Erythroblast (primary cell): Measurements from ENCODE around the gene EDN3.

Experiments used
- DNase-seq, 2 experiments: peaks; one replicate each; lab custom pipeline; 2025; lab: John Stamatoyannopoulos, UW
- GATA1 ChIP-seq: IDR thresholded peaks from 2 replicates; pipeline ENCODE4 v1.6.1; 2011; ENCODE audit warnings: low read depth, mild to moderate bottlenecking, control low read depth, low read length, moderate library complexity
- POLR2A ChIP-seq: IDR thresholded peaks from 2 replicates; pipeline ENCODE4 v1.6.1; 2011; ENCODE audit warnings: mild to moderate bottlenecking, low read length

The EDN3 gene

GRCh38 chr20:59291740-59292383, 8.5 kb upstream of the EDN3 start:
- DNase-seq: no peak
- no peak for TF ChIP-seq GATA1
- no peak for TF ChIP-seq POLR2A

- DNase-seq: no peak
- TF ChIP-seq GATA1 (no peak), POLR2A (no peak)
Measured at GRCh38 chr20:59295531-59295930, 4.9 kb upstream of the EDN3 start.

- DNase-seq: no peak
- no peak for TF ChIP-seq POLR2A
- TF ChIP-seq GATA1: no peak
Measured at GRCh38 chr20:59297686-59298085, 2.7 kb upstream of the EDN3 start.

DNA sequence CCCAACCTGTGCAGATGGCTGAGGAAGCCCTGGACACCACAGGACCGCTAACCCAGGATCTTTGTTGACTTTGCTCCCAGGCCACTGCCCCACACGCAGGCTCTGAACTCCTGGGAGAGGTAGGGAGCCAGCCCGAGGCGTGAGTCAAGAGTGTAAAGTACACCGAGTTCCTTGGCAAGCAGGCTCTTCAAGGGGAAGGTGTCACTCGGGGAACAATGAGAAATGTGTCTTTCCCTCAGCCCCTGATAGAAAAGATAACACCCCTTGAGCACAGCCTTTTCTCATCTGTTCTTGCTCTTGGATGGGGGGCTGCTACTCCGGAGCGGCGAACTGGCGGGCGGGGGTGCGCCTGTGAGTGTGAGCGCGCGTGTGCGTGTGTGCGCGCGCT, 472 bp upstream of the EDN3 start:
- no peak for DNase-seq

GRCh38 chr20:59301343-59302007, 1.1 kb downstream of the EDN3 start:
- no peak for DNase-seq
- TF ChIP-seq POLR2A (no peak), GATA1 (no peak)

More for the DNA sequence above, 472 bp upstream of the EDN3 start:
- TF ChIP-seq POLR2A (no peak), GATA1 (no peak)

DNA sequence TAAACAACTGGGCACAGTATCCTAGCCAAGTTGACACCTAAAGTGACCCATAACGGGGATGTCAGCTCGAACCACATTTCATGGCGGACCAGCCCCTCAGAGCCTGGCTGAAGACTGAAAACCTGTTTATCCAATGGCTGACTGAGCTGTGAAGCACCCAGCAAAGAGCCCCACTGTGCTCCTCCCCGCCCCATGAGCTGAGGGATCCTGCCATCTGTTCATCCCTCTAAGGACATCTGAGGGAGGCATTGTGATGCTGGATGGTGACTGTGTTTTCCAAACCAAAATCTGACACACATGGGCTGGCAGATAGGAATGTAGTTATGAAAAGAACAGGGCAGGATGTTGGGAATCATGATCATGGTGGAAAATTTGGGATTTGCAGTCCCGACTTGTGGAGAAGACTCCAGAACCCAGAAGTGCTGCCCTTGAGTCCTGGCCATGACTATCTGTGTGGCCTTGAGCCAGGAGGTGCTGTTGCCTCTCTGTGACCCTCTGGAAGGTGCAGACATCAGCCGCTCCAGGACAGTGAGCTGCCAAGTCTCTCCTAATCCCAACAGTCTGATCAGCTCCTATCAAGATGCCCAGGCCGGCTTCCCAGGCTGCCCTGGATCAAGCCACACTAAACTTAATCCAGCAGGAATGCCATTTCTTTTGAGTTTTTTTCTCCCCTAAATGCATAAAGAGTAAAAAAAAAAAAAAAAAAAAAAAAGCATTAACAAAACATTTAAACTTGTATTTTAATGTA, 5.7 kb downstream of the EDN3 start:
- TF ChIP-seq POLR2A (no peak), GATA1 (no peak)
- DNase-seq: no peak

DNA sequence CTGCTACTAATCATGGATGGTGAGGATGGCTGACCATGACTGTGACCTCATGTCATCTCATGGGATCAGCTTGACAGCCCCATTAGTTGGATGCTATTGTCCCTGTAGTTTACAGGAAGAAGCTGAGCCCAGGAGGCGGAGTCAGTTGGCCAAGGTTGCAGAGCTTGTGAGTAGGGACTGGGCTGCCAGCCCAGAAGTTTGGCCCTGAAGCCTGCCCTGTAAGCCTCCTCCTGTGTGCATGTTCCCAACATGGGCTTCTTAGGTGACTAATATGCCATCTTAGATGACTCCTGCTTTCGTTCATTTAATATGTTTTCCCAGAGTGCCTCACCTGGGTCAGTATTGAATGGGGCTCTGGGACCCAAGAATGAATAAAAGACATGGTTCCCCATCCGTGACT, 6.9 kb downstream of the EDN3 start:
- DNase-seq: no peak
- no peak for TF ChIP-seq POLR2A
- no peak for TF ChIP-seq GATA1

- peak in 1 of 2 experiments; percentile 4 for DNase-seq
- TF ChIP-seq GATA1: no peak
- TF ChIP-seq POLR2A: no peak
Measured at GRCh38 chr20:59308493-59309201, 8.2 kb downstream of the EDN3 start.

GRCh38 chr20:59309218-59309617, 8.8 kb downstream of the EDN3 start:
- DNase-seq: no peak
- TF ChIP-seq GATA1: no peak
- TF ChIP-seq POLR2A: no peak

- TF ChIP-seq GATA1 (no peak), POLR2A (no peak)
- no peak for DNase-seq
Measured at GRCh38 chr20:59314997-59315396, 14.6 kb downstream of the EDN3 start.

- TF ChIP-seq POLR2A: no peak
- TF ChIP-seq GATA1: no peak
- DNase-seq: no peak
Measured at GRCh38 chr20:59316911-59317731, 16.7 kb downstream of the EDN3 start.

DNA sequence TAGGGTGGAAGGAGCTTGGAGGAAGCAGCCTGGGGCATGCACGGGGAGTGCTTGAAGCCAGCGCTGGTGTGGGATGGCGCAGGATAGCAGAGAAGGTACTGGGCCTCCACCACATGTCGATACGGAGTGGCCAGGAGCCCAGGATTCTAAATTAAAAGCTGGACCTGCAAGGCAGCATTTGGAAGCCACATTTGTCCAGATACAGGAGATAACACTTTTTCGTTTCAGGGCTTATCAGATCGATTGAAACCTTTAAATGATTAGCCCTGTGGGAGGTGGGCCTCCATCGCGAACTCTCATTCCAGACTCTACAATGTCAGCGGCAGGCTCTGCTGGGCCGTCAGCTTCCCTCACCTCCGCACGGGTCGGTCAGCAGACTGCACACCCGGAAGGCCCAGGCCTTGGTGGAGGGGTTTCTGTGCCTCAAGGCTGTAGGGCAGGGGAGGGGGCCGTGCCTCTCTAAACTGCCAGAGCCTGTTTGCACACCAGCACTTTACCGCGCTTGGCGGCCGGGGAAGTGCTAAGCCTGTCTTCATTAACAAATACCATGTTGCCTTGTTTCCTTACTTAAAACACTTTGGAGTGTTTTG, 17.9 kb downstream of the EDN3 start:
- DNase-seq: no peak
- TF ChIP-seq POLR2A (no peak), GATA1 (no peak)
